ENCODE measurements around the gene POU6F2.
"Not testable (repeated sequence)": the region's sequence is repeated elsewhere in the genome, so short reads cannot be mapped to it uniquely, and the experiment has no call there.

POU6F2 gene

GRCh38 chr7:39013049-39013939, 35.6 kb downstream of the POU6F2 start:
- H3K9me3 Mint-ChIP-seq; H3K4me3 Mint-ChIP-seq; H3K27me3 Mint-ChIP-seq; H3K4me1 Mint-ChIP-seq (ENCODE audit: low read depth in 2 of 2); DNase-seq; ATAC-seq (replicated peaks); H3K36me3 Mint-ChIP-seq (ENCODE audit: insufficient read depth); H3K27ac Mint-ChIP-seq: not testable (repeated sequence)

- Mint-ChIP-seq H3K4me1 (ENCODE audit: low read depth in 2 of 2) (no peaks in the 10 kb centered on the region), H3K27ac (no peak overlapping the region), H3K9me3 (no peaks in the 10 kb centered on the region), H3K4me3 (no peak overlapping the region), H3K36me3 (ENCODE audit: insufficient read depth) (no peaks in the 10 kb centered on the region), H3K27me3 (no peaks in the 10 kb centered on the region)
- DNase-seq: no peak
- ATAC-seq (replicated peaks): no peak
Observed at GRCh38 chr7:39016609-39017008, 38.9 kb downstream of the POU6F2 start.

DNA sequence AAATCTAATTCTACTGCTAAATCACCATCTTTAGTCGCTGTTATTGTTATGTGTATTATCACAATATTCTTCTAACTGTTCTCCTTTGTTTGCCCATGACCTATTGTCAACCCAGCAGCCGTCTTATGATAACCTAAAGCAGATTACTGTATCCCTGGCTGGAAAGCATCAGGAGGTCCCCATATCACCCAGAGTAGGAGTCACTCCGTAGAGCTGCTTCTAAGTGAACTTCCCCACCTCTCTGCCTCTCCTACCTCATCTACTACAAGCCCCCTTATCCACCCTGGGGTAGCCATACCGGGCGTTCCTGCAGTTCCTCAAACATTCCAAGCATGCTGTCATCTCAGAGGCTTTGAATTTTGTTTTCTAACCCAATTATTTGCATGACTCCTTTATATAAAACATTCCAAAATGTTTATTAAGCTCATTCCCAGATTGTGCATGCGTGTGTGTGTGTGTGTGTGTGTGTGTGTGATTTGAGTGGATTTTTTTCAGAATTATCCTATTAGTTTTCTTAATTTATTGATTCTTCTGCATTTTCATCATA, 39.7 kb downstream of the POU6F2 start:
- no peak overlapping the region for H3K27ac Mint-ChIP-seq

GRCh38 chr7:39022796-39023195, 45.1 kb downstream of the POU6F2 start:
- no peak overlapping the region for H3K4me3 Mint-ChIP-seq
- no peak for ATAC-seq (replicated peaks)
- H3K27ac Mint-ChIP-seq: no peak overlapping the region
- no peak for DNase-seq
- no peaks in the 10 kb centered on the region for H3K36me3 Mint-ChIP-seq (ENCODE audit: insufficient read depth)
- H3K4me1 Mint-ChIP-seq (ENCODE audit: low read depth in 2 of 2): no peaks in the 10 kb centered on the region
- no peaks in the 10 kb centered on the region for H3K9me3 Mint-ChIP-seq
- no peaks in the 10 kb centered on the region for H3K27me3 Mint-ChIP-seq

More for the DNA sequence above, 39.7 kb downstream of the POU6F2 start:
- H3K9me3 Mint-ChIP-seq: no peaks in the 10 kb centered on the region
- ATAC-seq (replicated peaks) (no peak), DNase-seq (no peak)
- H3K27me3 Mint-ChIP-seq: no peaks in the 10 kb centered on the region
- no peaks in the 10 kb centered on the region for H3K36me3 Mint-ChIP-seq (ENCODE audit: insufficient read depth)
- H3K4me3 Mint-ChIP-seq: no peak overlapping the region
- no peaks in the 10 kb centered on the region for H3K4me1 Mint-ChIP-seq (ENCODE audit: low read depth in 2 of 2)

GRCh38 chr7:39027491-39027890, 49.8 kb downstream of the POU6F2 start:
- Mint-ChIP-seq H3K4me1 (ENCODE audit: low read depth in 2 of 2) (no peaks in the 10 kb centered on the region), H3K27me3 (peaks cover 0 to 3% of the 10 kb centered on the region in 2 donors), H3K27ac (no peak overlapping the region), H3K4me3 (no peak overlapping the region), H3K9me3 (no peaks in the 10 kb centered on the region), H3K36me3 (ENCODE audit: insufficient read depth) (no peaks in the 10 kb centered on the region)
- DNase-seq (no peak), ATAC-seq (replicated peaks) (no peak)

DNA sequence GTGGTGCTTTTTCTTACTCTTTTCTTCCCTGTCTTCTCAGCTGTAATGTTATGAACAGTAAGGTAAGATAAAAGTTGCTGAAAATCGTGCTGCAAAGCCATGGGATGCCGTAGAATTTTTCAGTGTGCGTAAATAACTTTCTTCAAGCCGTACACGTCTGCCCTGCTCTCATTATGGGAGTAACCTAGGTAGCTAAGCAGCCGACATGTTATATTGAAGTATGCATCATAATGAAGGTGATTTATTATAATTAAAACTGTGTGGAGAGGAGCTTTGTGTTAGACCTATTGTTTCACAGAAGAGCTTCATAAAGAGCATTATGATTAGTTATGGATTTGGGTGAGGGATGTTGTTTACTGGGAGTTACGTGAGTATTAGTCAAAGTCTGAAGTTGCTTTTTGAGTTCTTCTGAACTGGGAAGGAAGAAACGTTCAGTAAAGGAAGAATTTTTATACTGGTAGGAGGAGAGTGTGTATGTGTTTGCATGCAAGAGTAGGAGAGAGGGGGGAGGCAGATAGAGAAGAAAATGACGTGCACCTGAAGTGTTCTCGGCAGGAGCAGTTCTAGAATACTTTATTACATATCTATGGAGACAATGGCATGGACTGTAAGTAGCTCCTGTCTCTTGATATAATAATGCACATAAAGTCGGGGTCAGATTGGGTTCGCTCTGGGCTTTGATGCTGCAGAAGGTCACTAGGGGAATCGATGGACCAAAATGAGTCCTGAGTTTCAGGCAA, 56.3 kb downstream of the POU6F2 start:
- Mint-ChIP-seq H3K27ac (no peak overlapping the region), H3K9me3 (no peaks in the 10 kb centered on the region), H3K4me3 (no peak overlapping the region), H3K4me1 (ENCODE audit: low read depth in 2 of 2) (no peaks in the 10 kb centered on the region), H3K36me3 (ENCODE audit: insufficient read depth) (no peaks in the 10 kb centered on the region), H3K27me3 (peaks cover 7 to 21% of the 10 kb centered on the region in 2 donors)
- ATAC-seq (replicated peaks) (no peak), DNase-seq (no peak)

GRCh38 chr7:39035156-39035555, 57.4 kb downstream of the POU6F2 start:
- DNase-seq: no peak
- no peak overlapping the region for H3K27ac Mint-ChIP-seq
- H3K4me3 Mint-ChIP-seq: no peak overlapping the region
- H3K4me1 Mint-ChIP-seq (ENCODE audit: low read depth in 2 of 2): no peaks in the 10 kb centered on the region
- no peak for ATAC-seq (replicated peaks)
- H3K36me3 Mint-ChIP-seq (ENCODE audit: insufficient read depth): no peaks in the 10 kb centered on the region
- peaks cover 7 to 21% of the 10 kb centered on the region in 2 donors for H3K27me3 Mint-ChIP-seq
- no peaks in the 10 kb centered on the region for H3K9me3 Mint-ChIP-seq

DNA sequence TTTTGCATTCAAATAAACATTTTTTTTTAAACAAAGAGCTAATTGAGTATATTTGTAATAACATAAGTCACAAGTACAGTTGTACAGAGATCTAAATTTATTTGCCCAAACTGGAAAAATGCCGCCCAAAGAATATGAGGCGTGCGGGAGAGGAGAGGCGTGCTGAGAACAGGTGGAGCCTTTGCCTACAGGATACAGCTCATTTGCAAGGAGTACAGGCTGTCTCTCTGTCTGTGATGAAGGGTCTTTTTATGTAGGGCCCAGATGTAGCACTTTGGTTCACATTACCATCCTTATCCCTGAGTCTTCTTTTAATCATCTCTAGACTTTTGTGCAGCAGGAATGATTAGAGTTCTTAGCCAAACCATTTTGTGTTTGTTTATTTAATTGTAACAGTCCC, 58.2 kb downstream of the POU6F2 start:
- Mint-ChIP-seq H3K9me3 (no peaks in the 10 kb centered on the region), H3K27ac (no peak overlapping the region), H3K27me3 (peaks cover 7 to 24% of the 10 kb centered on the region in 2 donors), H3K4me1 (ENCODE audit: low read depth in 2 of 2) (no peaks in the 10 kb centered on the region), H3K36me3 (ENCODE audit: insufficient read depth) (no peaks in the 10 kb centered on the region), H3K4me3 (no peak overlapping the region)
- DNase-seq (no peak), ATAC-seq (replicated peaks) (no peak)

DNA sequence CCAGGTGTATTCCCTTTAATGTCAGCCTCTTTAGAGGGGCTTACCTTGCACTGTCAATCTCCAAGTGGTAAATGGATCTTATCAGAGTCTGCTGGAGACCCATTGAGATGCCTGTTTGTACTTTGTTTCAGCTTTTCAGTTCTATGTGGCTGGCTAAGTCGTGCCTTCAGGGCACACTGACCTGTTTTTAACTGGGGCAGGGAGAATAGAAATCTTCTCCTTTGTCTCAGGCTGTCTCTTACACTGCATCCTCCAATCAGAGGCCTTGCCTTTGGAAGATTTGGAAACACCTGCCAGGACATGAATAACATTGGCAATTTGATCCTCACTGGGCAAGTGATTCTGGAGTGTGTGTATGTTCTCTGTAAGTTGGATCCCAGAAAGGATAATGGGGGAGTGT, 65.0 kb downstream of the POU6F2 start:
- Mint-ChIP-seq H3K4me3 (no peak overlapping the region), H3K27ac (no peak overlapping the region), H3K36me3 (ENCODE audit: insufficient read depth) (no peaks in the 10 kb centered on the region), H3K4me1 (ENCODE audit: low read depth in 2 of 2) (no peaks in the 10 kb centered on the region), H3K27me3 (peaks cover 4 to 7% of the 10 kb centered on the region in 2 donors), H3K9me3 (no peaks in the 10 kb centered on the region)
- ATAC-seq (replicated peaks): no peak
- no peak for DNase-seq

DNA sequence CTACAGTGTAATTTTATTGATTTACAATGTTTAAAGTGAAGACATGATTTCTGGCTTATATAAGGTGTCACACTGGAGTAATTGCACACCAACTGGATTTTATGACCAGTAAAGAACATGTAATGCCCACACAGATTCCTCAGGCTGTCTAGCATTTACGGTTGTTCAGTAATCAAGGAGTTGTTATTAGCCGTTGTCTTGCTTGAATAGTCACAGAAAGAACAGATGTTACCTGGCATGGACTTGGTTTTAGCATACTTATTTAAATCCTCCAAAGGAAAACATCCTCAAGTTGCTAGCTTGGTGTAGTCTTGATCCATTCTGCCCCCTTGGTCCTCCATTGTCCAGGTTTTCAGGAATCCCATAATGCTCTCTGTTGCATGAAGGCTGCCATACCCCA, 65.8 kb downstream of the POU6F2 start:
- Mint-ChIP-seq H3K36me3 (ENCODE audit: insufficient read depth) (no peaks in the 10 kb centered on the region), H3K27me3 (peaks cover 9 to 10% of the 10 kb centered on the region in 2 donors), H3K27ac (no peak overlapping the region), H3K9me3 (no peaks in the 10 kb centered on the region), H3K4me3 (no peak overlapping the region), H3K4me1 (ENCODE audit: low read depth in 2 of 2) (no peaks in the 10 kb centered on the region)
- ATAC-seq (replicated peaks) (no peak), DNase-seq (no peak)

GRCh38 chr7:39044489-39044888, 66.8 kb downstream of the POU6F2 start:
- peaks cover 16 to 17% of the 10 kb centered on the region in 2 donors for H3K27me3 Mint-ChIP-seq
- H3K4me1 Mint-ChIP-seq (ENCODE audit: low read depth in 2 of 2): no peaks in the 10 kb centered on the region
- H3K9me3 Mint-ChIP-seq: no peaks in the 10 kb centered on the region
- peaks cover 2% of the 10 kb centered on the region for H3K36me3 Mint-ChIP-seq (ENCODE audit: insufficient read depth)
- no peak overlapping the region for H3K4me3 Mint-ChIP-seq
- no peak for ATAC-seq (replicated peaks)
- no peak overlapping the region for H3K27ac Mint-ChIP-seq
- no peak for DNase-seq

GRCh38 chr7:39045231-39045630, 67.5 kb downstream of the POU6F2 start:
- Mint-ChIP-seq H3K27ac (no peak overlapping the region), H3K27me3 (peaks cover 17 to 18% of the 10 kb centered on the region in 2 donors), H3K4me3 (no peak overlapping the region), H3K9me3 (no peaks in the 10 kb centered on the region), H3K4me1 (ENCODE audit: low read depth in 2 of 2) (no peaks in the 10 kb centered on the region), H3K36me3 (ENCODE audit: insufficient read depth) (peaks cover 2% of the 10 kb centered on the region)
- DNase-seq: no peak
- ATAC-seq (replicated peaks): no peak

DNA sequence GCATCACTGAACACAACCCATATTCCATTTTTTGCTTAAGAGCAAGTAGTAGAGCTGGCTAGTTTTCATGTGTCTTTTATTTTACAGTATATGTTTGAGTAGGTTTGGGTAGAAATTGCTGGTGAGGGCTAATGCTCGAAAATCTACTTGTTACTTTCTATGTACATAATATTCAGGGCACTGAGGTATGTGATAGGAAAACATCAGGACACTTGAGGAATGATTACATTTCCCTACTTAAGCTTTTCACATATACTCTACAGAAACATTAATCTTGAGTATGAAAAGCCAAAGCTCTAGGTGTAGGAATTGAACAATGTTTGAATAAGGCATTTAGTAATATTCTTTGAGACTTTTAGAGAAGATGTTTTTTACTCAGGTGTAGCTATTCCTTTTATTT, 73.6 kb downstream of the POU6F2 start:
- H3K4me3 Mint-ChIP-seq: no peak overlapping the region
- H3K27me3 Mint-ChIP-seq: peaks cover 25 to 28% of the 10 kb centered on the region in 2 donors
- no peaks in the 10 kb centered on the region for H3K4me1 Mint-ChIP-seq (ENCODE audit: low read depth in 2 of 2)
- DNase-seq (no peak), ATAC-seq (replicated peaks) (no peak)
- peaks cover 5% of the 10 kb centered on the region for H3K36me3 Mint-ChIP-seq (ENCODE audit: insufficient read depth)
- no peak overlapping the region for H3K27ac Mint-ChIP-seq
- H3K9me3 Mint-ChIP-seq: no peaks in the 10 kb centered on the region

GRCh38 chr7:39051707-39052106, 74.0 kb downstream of the POU6F2 start:
- H3K27me3 Mint-ChIP-seq: peaks cover 25 to 28% of the 10 kb centered on the region in 2 donors
- peaks cover 0 to 2% of the 10 kb centered on the region in 2 donors for H3K9me3 Mint-ChIP-seq
- peaks cover 5% of the 10 kb centered on the region for H3K36me3 Mint-ChIP-seq (ENCODE audit: insufficient read depth)
- no peaks in the 10 kb centered on the region for H3K4me1 Mint-ChIP-seq (ENCODE audit: low read depth in 2 of 2)
- no peak overlapping the region for H3K4me3 Mint-ChIP-seq
- ATAC-seq (replicated peaks) (no peak), DNase-seq (no peak)
- H3K27ac Mint-ChIP-seq: no peak overlapping the region
